GM12872 (cell line): ENCODE results near the gene ACOT13.

Source experiments
- CTCF ChIP-seq: IDR thresholded peaks from 3 replicates; pipeline ENCODE4 v1.5.1; 2011; ENCODE audit warnings: low read depth, mild to moderate bottlenecking, low read length, moderate library complexity; ENCODE audit not compliant: insufficient read depth

The ACOT13 gene

GRCh38 chr6:24664046-24664987 is 2.6 kb upstream of the ACOT13 start:
- TF ChIP-seq CTCF, result no peak

- no peak for TF ChIP-seq CTCF
Measured at GRCh38 chr6:24666097-24666640, 708 bp upstream of the ACOT13 start.

- no peak for TF ChIP-seq CTCF
Measured at GRCh38 chr6:24667378-24667803, 514 bp downstream of the ACOT13 start.

- TF ChIP-seq CTCF, result no peak
Measured at GRCh38 chr6:24668997-24669361, 2.1 kb downstream of the ACOT13 start.

GRCh38 chr6:24672620-24673182 is 5.8 kb downstream of the ACOT13 start:
- TF ChIP-seq CTCF, result no peak

GRCh38 chr6:24673625-24674024 is 6.7 kb downstream of the ACOT13 start:
- TF ChIP-seq CTCF, result no peak

- TF ChIP-seq CTCF, result no peak
Measured at GRCh38 chr6:24680582-24680981, 13.7 kb downstream of the ACOT13 start.
